Smooth muscle cell (in vitro differentiated cells): ENCODE measurements around the gene HAUS8. TPM values are rescaled to one million over a fixed set of nuclear protein-coding genes. Genes with fewer than 3 reads are reported as not detected.
A peak's percentile ranks its signal among the peaks of the same experiment; 100 is the strongest.

Experiments used
- DNase-seq: peaks from one replicate; lab custom pipeline; 2025; ENCODE audit not compliant: unreplicated experiment; lab: John Stamatoyannopoulos, UW
- H2AFZ ChIP-seq: fragments of 200-600 bp; sonication (generic); 2 replicates; pipeline ENCODE4 v1.6.0; 2016; ENCODE audit warnings: antibody characterized with exemption, low read depth, mild to moderate bottlenecking
- H3F3A ChIP-seq: fragments of 200-600 bp; sonication (generic); 2 replicates; pipeline ENCODE4 v1.6.0; 2017; ENCODE audit warnings: antibody characterized with exemption, low read depth
- H3K27ac ChIP-seq: fragments of 200-600 bp; sonication (generic); 2 replicates; pipeline ENCODE4 v1.5.1; 2016; ENCODE audit warnings: low read depth, mild to moderate bottlenecking
- H3K27me3 ChIP-seq: fragments of 200-600 bp; sonication (generic); 2 replicates; pipeline ENCODE4 v1.6.1; 2016; ENCODE audit warnings: low read depth, mild to moderate bottlenecking
- H3K36me3 ChIP-seq: fragments of 200-600 bp; sonication (generic); 2 replicates; pipeline ENCODE4 v1.5.1; 2016; ENCODE audit warnings: low read depth
- H3K4me1 ChIP-seq: fragments of 200-600 bp; sonication (generic); 2 replicates; pipeline ENCODE4 v1.5.1; 2016; ENCODE audit warnings: low read depth
- H3K4me2 ChIP-seq: fragments of 200-600 bp; sonication (generic); 2 replicates; pipeline ENCODE4 v1.6.0; 2016; ENCODE audit warnings: mild to moderate bottlenecking
- H3K4me3 ChIP-seq: fragments of 200-600 bp; sonication (generic); 2 replicates; pipeline ENCODE4 v1.5.1; 2016; ENCODE audit warnings: mild to moderate bottlenecking
- H3K79me2 ChIP-seq: fragments of 200-600 bp; sonication (generic); 2 replicates; pipeline ENCODE4 v1.6.0; 2016; ENCODE audit warnings: low read depth, mild to moderate bottlenecking
- H3K9ac ChIP-seq: fragments of 200-600 bp; sonication (generic); 2 replicates; pipeline ENCODE4 v1.6.0; 2016; ENCODE audit warnings: low read depth
- H3K9me3 ChIP-seq: fragments of 200-600 bp; sonication (generic); replicated peaks from 2 replicates; pipeline ENCODE4 v1.5.1; 2016; ENCODE audit warnings: low read depth
- H4K20me1 ChIP-seq: fragments of 200-600 bp; sonication (generic); 2 replicates; pipeline ENCODE4 v1.6.0; 2016; ENCODE audit warnings: low read depth
- CTCF ChIP-seq: fragments of 200-600 bp; sonication (generic); IDR thresholded peaks from 2 replicates; pipeline ENCODE4 v1.5.1; 2017; ENCODE audit warnings: borderline replicate concordance, mild to moderate bottlenecking, antibody characterized with exemption; ENCODE audit not compliant: insufficient read depth, poor library complexity, severe bottlenecking
- WGBS: methylation state at CpG from one replicate; pipeline ENCODE4 v1.1.7; 2016; ENCODE audit warnings: low lambda C conversion rate; 5-methylcytosine and 5-hydroxymethylcytosine counted together
- polyA plus RNA-seq: library from polyadenylated mRNA; unstranded; fragments of >200 nt; fragmentation: Nextera tagmentation; extraction: Ambion mirVana; gene quantifications from 2 replicates; pipeline ENCODE4 v1.2.1, GENCODE V29; 2016
- total RNA-seq: library from RNA; depleted of rRNA; stranded (reverse); fragments of >200 nt; gene quantifications from 2 replicates; pipeline ENCODE4 v1.2.3, GENCODE V29; 2014

The HAUS8 gene, protein sequence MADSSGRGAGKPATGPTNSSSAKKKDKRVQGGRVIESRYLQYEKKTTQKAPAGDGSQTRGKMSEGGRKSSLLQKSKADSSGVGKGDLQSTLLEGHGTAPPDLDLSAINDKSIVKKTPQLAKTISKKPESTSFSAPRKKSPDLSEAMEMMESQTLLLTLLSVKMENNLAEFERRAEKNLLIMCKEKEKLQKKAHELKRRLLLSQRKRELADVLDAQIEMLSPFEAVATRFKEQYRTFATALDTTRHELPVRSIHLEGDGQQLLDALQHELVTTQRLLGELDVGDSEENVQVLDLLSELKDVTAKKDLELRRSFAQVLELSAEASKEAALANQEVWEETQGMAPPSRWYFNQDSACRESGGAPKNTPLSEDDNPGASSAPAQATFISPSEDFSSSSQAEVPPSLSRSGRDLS
- 3.3 and 7.4 TPM in 2 replicates for total RNA-seq
- polyA plus RNA-seq = 6.3 and 8.5 TPM in 2 replicates

DNA sequence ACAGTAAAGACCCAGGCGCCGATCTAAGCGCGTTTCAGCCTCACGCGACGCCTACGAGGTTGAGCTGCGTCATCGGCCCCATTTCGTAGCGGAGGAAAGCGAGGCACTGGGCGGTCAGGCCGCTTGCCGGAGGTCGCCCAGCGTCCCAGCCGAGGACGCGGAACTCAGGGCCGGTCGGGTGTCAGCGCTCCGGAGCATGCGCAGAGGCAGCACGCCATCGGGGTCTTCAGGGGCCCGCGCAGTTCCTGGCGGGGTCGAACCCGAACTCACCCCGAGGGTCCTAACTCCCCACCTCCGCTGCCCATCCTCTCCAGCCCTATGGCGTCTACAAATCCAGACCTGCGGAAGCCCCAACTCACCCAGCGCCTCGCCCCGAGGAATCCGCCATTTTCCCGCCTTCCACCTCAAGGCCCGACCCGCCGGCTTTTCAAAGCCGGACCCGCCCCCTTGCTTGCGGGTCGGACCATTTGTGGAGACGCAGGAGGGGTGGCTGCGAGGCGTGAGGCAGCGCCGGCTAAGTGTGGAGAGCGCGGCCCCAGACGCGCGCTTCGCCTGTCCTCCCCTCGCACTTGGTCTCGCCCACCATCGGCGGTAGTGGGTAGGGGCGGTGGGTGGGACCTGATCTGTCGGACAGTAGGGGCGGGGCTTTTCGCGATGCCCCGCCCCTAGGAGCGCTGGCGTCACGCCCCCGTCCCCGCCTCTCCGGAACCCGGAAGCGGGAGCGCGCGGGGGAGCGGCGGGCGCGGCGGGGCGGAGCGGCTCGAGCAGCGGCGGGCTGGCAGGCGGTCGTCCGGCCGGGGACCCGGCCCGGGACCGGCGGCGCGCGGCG lies at the start of gene HAUS8, which contains the start of gene MYO9B:
HAUS8 (minus strand) TSS at position 418 of the 829 bp plus-strand sequence; CDS start at position 388, 30 bp downstream.
MYO9B (plus strand) TSS at position 743 of the 829 bp plus-strand sequence. CDS start 25,941 bp downstream, outside the sequence.
- H3F3A ChIP-seq = peaks cover 11% of the 10 kb centered on the region

DNA sequence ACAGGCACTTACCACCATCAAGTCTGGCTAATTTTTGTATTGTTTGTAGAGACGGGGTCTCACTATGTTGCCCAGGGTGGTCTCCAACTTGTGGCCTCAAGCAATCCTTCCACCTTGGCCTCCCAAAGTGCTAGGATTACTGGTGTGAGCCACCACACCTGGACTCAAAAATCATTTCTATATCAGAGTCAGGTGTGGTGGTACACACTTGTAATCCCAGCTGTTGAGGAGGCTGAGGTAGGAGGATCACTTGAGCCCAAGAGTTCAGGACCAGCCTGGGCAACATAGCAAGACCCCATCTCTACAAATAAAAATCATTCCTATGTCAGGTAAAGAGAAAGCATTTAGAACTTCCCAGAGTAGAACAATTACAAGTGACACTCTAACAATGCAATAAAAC lies 48.8 kb upstream of the HAUS8 start:
- H3K27ac ChIP-seq = no peak overlapping the region
- no peak for TF ChIP-seq CTCF

More for the DNA sequence above, at the start of gene HAUS8, which contains the start of gene MYO9B:
- peak; percentile 94 for DNase-seq
- Histone ChIP-seq H2AFZ (peak within 1 kb of the TSS; percentile 69), H3K36me3 (no peaks in the 10 kb centered on the region), H3K27ac (peak within 1 kb of the TSS; percentile 98), H4K20me1 (peaks cover 34% of the 10 kb centered on the region), H3K4me3 (peak within 1 kb of the TSS; percentile 94), H3K27me3 (no peaks in the 10 kb centered on the region), H3K9ac (peak within 1 kb of the TSS; percentile 91), H3K4me2 (peak within 1 kb of the TSS; percentile 94), H3K79me2 (peaks cover 50% of the 10 kb centered on the region), H3K9me3 (no peaks in the 10 kb centered on the region), H3K4me1 (peaks cover 31% of the 10 kb centered on the region)
- TF ChIP-seq CTCF = no peak
- under 1% methylated on average over 60 of the region's 103 CpGs for WGBS

GRCh38 chr19:17123041-17123440 lies 47.8 kb upstream of the HAUS8 start:
- peaks cover 50% of the 10 kb centered on the region for H3K79me2 ChIP-seq
- WGBS = 95% methylated on average over 2 of the region's 2 CpGs

More for the DNA sequence above, 48.8 kb upstream of the HAUS8 start:
- Histone ChIP-seq H3K79me2 (peaks cover 50% of the 10 kb centered on the region), H2AFZ (no peak overlapping the region), H3K36me3 (no peaks in the 10 kb centered on the region), H3K4me3 (no peak overlapping the region), H4K20me1 (peaks cover 45% of the 10 kb centered on the region), H3K9me3 (no peaks in the 10 kb centered on the region), H3K27me3 (no peaks in the 10 kb centered on the region), H3F3A (no peaks in the 10 kb centered on the region), H3K9ac (no peak overlapping the region), H3K4me1 (no peaks in the 10 kb centered on the region), H3K4me2 (no peak overlapping the region)
- DNase-seq = no peak
- 93% methylated on average over 1 of the region's 1 CpG for WGBS

More at GRCh38 chr19:17123041-17123440, 47.8 kb upstream of the HAUS8 start:
- no peak overlapping the region for H3K27ac ChIP-seq
- H3K27me3 ChIP-seq = no peaks in the 10 kb centered on the region
- H3K36me3 ChIP-seq = no peaks in the 10 kb centered on the region
- H4K20me1 ChIP-seq = peaks cover 52% of the 10 kb centered on the region
- H3F3A ChIP-seq = no peaks in the 10 kb centered on the region
- no peak overlapping the region for H2AFZ ChIP-seq
- H3K4me1 ChIP-seq = no peaks in the 10 kb centered on the region
- DNase-seq = no peak
- no peak for TF ChIP-seq CTCF
- H3K9me3 ChIP-seq = no peaks in the 10 kb centered on the region
- H3K4me2 ChIP-seq = no peak overlapping the region
- H3K4me3 ChIP-seq = no peak overlapping the region
- no peak overlapping the region for H3K9ac ChIP-seq
